NCI-H1436 treated with DMSO at 0.1 percent for 48 hours (cell line): ENCODE results near the gene PACRG.
"Not testable (repeated sequence)": the region's sequence is repeated elsewhere in the genome, so short reads cannot be mapped to it uniquely, and the experiment has no call there.

Experiments
- DNase-seq: peaks from one replicate; lab custom pipeline; 2025; lab: John Stamatoyannopoulos, UW

PACRG gene

DNA sequence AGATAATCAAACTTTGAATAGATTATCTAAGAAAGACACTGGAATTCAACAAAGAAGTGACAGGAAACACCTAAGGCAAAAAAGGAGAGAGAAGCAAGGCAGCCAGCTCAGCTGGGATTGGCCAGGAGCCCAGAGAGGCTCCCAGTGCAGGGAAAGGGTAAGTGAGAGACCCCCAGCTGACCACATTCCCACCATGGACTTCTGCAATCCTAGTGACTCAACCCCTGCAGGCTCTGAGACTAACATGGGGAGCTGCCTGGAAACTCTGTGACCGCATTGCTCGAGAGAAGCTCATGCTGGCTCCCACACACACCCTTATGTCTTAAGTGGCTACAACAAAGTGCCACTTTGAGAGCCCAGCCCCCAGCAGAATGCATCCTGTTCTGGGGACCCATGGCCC lies 215.1 kb downstream of the PACRG start:
- DNase-seq = no peak

GRCh38 chr6:162943369-162943768 lies 215.6 kb downstream of the PACRG start:
- no peak for DNase-seq

GRCh38 chr6:162951164-162951743 lies 223.5 kb downstream of the PACRG start:
- DNase-seq = no peak

DNA sequence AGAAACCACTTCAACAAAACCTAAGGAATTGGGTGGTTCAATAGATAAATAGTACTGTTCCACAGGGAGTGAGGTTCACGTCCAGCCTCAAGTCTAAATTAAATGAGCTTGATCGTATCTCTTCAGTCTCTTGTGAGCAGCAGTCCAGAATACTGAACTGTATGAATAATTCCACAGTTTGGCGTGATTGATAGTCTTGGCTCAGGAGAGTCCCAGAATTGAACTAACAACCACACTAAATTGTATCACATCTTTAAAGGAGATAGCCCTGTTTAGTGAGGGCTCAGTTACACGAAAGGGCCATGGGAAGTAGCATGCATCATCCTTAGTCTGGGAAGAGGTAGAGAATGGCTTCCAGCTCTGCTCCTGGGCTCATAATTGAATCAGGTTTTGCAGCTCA lies 224.6 kb downstream of the PACRG start:
- no peak for DNase-seq

DNA sequence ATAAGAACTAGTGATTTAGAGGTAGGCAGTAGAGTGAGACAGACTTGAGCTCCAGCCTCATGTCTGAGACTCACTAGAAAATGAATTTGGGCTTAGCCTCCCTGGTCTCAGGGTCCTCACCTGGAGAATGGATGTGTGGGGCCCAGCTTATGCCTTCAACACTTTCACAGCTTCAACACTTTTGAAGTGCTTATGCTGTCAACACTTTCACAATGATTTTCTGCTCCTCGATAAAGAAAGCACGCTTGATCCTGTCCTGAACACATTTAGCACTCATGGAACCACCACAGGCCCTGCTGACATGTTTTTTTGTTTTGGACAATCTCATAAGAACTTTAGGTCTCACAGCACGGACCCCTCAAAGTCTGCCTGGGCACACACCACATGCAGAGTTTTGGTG lies 229.3 kb downstream of the PACRG start:
- DNase-seq = no peak

DNA sequence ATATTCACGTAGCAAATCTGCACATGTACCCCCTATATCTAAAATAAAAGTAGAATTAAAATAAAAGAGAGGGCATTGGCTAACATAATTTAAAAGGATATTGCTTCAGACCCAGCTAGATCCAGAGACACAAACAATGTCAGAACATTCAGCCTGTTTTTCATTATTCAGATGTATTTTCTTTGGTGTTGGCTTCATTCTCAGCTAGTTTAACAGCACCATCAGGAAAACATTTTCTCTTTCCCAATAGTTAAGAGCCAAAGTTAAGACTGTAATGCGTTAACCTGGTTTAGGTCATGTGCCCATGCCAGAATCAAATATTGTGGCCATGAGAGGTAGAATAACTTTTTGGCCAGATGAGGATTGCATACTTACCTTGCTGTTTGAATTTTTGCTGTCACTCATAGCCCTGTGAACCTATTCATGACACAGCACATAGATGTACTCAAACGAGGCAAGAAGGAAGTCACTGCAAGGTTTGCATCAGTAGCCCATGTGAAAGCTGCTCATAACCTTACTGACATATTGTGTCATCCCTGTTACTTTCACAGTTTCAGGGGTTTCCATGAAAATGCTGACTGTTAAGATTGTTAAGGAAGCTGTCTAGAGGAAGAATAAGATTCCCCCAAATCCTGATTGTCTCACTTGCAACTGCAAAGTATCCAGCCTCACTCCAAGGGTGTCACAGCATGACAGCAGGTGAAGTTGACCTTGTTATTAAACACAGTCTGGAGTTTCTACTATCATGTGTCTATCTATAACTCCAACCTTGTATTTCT lies 233.1 kb downstream of the PACRG start:
- DNase-seq = no peak

GRCh38 chr6:162962093-162962492 lies 234.3 kb downstream of the PACRG start:
- no peak for DNase-seq

- DNase-seq = no peak
Observed at GRCh38 chr6:162963861-162964260, 236.1 kb downstream of the PACRG start.

- no peak for DNase-seq
Observed at GRCh38 chr6:162964488-162965140, 236.8 kb downstream of the PACRG start.

GRCh38 chr6:162965366-162965765 lies 237.6 kb downstream of the PACRG start:
- no peak for DNase-seq

GRCh38 chr6:162970246-162970645 lies 242.5 kb downstream of the PACRG start:
- no peak for DNase-seq

DNA sequence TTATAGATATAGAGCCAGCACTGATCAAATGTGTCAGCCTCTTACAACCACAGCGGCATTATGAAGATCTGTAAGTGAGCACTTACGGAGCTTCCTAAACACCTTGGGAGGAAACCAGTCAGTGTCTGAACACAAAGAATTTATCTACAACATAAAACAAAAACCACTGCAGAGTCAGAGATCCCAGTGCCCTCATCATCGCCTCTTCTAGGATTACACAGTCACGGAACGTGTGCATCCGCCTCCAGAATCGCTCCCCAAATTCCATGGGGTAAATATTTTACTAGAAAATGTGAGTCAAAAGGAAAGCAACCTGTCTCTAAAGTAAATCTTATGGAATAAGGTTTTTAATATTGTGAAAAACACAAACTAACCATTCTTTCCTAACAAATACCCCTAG lies 243.6 kb downstream of the PACRG start:
- DNase-seq = no peak

DNA sequence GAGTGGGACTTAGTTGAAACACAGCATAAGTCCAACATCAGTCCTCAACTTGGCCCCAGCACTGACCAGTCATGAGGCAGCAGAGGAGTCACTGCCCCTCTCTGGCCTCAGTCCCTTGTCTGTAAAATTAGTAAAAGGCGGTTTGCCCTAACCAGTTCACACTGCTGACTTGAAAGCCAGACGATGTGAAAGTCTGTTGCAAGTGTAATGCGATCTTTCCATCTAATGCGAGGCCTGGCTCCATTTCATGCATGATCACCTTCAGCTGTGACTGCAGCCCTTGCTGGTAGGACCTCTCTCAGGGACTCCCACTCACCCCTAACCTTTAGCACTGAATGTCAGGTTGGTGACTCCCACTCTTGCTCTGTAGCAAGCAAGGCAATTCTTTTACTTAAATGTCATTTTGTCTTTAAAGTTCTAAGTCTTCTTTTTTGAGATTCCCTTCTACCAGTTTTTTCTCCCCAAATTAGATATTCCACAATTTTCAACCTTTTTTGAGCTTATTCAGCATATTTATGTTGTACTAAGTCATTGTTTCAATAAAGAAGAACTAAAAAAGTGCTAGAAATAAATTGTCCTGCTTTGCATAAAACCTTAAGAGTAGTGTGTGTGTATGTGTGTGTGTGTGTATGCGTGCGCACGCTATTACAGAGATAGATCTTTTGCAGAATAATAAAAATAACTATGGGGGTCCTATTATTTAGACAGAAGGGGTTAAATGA lies 245.5 kb downstream of the PACRG start:
- DNase-seq = no peak

GRCh38 chr6:162973980-162974379 lies 246.2 kb downstream of the PACRG start:
- DNase-seq = no peak

GRCh38 chr6:162974685-162975084 lies 246.9 kb downstream of the PACRG start:
- no peak for DNase-seq

GRCh38 chr6:162976141-162976540 lies 248.4 kb downstream of the PACRG start:
- no peak for DNase-seq

- DNase-seq = not testable (repeated sequence)
Observed at GRCh38 chr6:162983234-162983633, 255.5 kb downstream of the PACRG start.

DNA sequence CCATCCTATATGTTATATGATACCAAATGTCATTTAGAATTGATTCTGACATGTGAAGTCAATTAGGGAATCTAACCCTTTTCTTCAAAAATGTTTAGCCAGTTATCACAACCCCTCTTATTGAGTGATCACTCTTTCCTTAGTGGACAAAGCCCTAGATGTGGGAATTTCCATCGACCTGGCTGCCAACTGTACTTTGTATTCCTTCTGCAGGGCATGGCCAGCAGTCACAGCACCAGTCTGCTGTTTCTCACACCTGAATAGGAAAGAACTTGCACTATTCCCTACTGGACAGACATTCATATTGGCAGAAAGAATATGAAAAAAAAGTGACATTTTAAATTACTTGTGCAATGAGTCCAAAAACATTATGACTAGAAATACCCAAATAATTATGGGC lies 271.0 kb downstream of the PACRG start:
- no peak for DNase-seq

DNA sequence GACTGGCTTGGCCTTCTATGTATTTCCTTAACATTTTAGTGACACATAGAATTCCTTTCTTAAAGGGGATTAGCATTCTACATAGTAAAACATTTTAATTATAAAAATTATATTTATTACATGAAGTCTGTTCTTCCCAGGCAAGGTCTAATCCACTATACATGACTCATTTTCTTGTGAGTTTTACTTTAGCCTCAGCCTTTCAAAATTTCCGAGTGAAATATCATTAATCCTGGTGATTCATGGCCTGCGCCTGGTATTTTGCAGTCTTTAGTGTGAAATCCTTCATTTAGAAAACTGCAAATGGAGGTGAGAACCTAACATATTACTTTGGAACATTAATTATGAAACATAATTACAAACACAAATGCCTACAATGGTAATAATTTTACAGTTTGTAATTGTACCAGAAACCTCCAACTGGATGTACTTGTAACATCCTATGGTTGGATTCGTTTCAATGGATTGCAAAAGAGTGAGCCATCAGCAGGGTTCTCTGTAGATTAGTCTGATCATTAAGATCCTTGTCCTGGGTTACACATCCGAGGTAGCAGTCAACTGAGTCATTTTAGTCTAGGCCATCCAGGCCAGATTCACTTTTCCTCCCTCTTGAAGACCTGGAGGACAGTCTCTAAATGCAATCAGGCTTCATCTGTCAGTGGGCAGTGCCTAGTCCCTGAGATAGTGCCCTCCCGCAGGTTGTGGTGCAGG lies 272.0 kb downstream of the PACRG start:
- DNase-seq = no peak

DNA sequence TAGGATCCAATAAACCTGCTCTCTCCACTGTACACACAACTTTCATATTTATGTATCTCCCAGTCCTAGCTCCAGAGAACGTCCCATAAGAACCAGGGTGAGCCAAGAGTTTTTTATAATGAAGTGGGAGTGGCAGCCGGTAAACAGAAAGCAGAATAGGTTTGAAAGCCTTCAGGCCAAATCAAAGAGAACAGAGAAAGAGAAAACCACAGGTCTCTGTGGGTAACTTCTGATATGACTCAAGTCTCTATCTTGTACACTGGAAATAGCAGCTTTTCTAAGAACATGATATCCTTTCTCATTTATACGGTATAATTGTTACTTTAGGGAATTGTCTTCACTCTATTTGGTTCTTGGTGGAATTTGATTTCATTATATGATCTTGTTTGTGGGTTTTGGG lies 273.6 kb downstream of the PACRG start:
- DNase-seq = no peak

DNA sequence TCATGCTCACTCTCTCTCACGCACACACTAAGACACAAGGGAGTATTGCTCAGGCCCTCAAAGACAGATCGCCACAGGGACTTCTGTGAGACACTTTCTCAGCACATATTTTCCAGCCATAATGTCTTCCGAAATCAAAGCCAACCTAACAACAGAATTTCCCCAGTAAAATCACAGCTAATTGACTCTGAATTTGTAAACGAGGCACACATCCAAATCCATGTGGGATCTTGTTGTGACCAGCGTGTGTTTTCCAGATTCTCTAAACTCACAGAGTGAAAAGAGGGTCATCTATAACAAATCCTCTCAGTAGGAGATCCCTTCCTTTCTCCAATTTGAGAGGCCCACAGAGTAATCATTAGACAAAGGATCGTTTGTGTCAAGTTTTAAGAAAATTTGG lies 280.4 kb downstream of the PACRG start:
- no peak for DNase-seq

- DNase-seq = no peak
Observed at GRCh38 chr6:163008626-163009025, 280.9 kb downstream of the PACRG start.
